ENCODE measurements around the gene MPND.

Gene MPND

GRCh38 chr19:4367781-4368127, 24.4 kb downstream of the MPND start:
- DNase-seq: no peak

DNA sequence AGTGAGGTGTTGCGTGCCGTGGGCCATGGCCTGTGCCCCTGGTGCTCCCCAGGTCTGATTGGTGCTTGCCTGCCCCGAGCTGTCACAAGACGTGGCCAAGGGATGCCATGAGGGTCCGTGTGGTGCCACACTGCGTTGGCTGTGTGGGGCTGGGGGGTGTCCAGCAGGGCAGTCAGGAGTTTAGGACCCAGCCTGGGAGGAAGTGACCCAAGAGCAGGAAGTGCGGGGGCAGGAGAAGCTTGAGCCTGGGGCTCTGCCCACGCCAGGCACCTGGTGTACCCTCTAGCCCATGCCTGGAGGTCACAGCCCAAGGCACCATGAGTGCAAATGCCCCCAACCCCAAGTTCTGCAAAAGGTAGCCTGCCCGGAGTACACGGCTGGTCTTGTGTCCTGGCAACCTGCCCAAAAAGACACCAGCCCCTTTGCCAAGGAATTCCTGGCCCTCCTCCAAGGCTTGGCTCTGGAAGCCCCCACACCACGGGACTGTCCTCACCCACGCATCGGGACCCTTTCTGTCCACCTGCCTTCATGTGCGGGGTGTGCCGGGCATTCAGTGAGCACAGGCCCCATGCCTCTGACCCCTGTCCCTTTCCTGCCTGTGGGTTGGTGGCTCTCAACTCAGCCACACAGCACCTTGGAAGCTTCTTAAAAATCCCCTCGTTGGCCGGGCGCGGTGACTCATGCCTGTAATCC, 24.9 kb downstream of the MPND start:
- no peak for DNase-seq

DNA sequence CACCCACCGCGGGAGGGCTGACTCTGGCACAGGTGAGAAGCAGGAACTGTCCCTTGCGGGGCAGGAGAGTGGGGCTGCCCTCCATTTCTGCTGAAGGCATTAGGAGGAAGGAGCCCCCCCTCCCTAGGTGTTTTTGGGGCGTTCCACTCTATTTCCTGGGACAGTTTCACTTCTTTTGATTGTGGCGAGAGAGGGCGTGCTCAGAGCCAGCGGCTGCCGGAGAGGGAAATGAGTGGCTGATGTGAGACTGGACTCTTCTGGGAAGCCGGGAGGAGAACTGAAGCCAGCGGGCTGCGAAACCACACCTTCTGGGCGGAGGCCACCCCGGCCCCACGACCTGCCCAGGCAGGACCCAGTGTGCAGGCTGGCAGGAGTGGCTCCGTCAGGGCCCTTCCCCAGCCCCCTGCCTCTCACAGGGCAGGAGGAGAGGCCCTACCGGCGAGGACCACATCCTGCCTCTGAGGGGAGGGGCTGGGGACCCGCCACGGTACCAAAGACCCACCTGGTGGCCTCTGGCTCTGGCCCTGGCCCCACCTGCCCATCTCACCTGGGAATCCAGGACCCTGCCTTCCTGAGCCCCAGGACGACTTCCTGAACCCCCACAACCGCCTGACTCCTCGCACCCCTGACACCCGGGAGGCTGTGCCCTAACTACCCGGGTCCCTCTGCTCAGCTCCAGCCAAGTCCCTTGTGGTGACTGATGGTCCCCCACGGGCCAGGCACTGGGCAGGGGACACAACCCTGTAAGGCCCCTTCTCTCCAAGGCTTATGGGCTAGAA, 25.9 kb downstream of the MPND start:
- DNase-seq: peak; percentile 90

DNA sequence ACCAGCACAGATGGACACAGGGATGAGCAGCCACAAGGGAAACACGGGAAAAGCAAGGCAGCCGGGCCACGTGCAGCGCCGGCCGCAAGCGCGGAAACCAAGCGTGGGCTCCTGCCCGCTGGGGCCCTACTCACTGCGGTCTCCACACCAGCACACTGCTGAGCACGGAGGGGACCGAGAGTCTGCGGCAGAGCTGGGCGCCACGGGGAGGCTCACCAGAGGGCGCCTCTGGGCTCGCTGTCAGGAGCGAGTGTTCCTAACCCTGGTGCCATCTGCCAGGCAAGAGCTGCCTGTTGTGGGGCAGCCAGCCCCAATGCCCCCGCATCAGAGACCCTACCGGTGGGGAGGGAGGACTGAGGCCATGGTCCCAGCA, 26.5 kb downstream of the MPND start:
- peak; percentile 86 for DNase-seq

- no peak for DNase-seq
These were observed 27.2 kb downstream of the MPND start for GRCh38 chr19:4370418-4371041.

GRCh38 chr19:4371247-4372164, 28.1 kb downstream of the MPND start:
- DNase-seq: no peak

GRCh38 chr19:4372165-4373012, 29.0 kb downstream of the MPND start:
- no peak for DNase-seq

- no peak for DNase-seq
These were observed 29.6 kb downstream of the MPND start for GRCh38 chr19:4373013-4373367.

- DNase-seq: no peak
These were observed 30.5 kb downstream of the MPND start for GRCh38 chr19:4373601-4374497.

- DNase-seq: no peak
These were observed 31.3 kb downstream of the MPND start for GRCh38 chr19:4374498-4375163.

DNA sequence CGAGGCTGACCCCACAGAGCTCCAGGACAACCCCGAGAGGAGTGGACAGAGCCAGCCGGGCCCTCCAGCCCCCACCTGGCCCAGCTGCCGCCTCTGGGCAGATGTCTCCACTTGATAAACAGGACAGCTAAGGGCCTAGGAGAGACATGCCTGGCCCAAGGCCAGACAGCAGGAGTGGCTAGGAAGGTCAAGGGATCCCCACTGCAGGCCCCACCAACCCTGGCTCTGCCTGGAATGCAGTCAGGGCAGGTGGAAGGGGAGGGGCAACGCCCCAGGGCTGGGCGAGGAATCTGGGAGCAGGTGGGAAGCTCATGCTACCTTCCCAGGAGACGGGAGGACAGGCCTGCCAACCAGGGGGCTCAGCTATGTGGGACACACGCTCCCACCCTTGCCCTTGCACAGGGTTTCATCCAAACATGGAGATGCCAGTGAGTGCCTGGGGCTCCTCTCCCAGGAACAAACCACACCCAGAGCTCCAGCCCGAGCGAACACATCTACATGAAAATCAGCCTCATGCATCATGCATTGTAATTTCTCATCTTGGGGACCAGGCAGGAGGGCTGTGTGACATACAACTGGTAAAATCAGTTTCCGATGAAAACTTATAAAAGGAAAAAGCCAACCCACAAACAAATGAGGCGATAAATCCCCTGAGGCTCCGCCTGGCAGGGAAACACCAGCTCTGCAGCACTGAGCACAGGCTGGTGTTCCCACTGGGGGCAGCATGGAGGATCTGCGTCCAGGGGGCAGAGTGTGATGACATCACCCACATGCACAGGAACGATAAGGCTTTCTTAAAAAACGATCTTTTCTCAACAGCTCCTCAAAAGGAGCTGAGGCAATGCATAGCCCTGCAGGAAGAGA, 32.0 kb downstream of the MPND start:
- DNase-seq: no peak

DNA sequence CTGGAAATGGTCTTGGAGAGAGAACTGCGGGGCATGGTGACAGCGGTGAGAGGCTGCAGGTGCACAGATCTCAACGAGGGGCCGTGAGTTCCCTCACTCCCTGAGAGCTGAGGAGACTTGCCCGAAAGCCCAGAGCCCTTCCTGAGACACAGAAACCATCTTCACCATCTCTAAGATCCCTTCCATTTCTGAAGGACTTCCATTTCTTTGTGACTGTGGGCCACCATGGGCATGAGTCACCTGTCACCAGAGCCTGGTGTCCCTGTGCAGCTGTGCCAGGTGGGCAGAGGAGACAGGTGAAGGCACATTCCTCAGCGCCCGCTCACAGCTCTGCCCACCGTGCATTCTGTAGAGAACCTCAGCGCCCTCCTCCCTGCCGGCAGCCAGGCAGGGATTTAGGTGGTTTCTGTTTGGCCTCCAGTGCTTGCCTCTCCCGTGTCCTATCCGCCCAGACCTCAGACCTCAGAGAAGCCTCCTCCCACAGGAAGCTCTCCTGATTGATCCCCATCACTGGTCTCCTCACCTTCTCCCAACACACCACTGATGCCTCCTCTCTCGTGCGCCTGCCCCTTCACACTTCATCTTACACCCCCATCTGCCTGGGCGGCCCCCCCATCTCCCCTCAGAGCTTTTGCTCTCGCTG, 32.8 kb downstream of the MPND start:
- no peak for DNase-seq

DNA sequence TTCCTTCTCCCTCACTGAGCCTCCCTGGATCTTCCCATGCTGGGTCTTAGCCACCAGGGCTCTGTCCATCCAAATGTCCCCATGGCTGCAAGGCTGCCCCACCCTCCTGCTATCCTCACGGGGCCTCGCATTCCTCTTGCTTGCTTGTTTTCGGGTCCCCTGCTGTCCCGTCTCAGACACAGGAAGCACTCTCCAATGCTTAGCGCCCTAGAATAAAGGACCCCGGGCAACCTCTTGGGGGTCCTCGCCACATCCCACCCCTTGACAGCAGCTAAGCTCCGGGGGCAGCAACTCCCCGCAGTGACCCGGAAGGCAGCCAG, 33.3 kb downstream of the MPND start:
- DNase-seq: no peak

DNA sequence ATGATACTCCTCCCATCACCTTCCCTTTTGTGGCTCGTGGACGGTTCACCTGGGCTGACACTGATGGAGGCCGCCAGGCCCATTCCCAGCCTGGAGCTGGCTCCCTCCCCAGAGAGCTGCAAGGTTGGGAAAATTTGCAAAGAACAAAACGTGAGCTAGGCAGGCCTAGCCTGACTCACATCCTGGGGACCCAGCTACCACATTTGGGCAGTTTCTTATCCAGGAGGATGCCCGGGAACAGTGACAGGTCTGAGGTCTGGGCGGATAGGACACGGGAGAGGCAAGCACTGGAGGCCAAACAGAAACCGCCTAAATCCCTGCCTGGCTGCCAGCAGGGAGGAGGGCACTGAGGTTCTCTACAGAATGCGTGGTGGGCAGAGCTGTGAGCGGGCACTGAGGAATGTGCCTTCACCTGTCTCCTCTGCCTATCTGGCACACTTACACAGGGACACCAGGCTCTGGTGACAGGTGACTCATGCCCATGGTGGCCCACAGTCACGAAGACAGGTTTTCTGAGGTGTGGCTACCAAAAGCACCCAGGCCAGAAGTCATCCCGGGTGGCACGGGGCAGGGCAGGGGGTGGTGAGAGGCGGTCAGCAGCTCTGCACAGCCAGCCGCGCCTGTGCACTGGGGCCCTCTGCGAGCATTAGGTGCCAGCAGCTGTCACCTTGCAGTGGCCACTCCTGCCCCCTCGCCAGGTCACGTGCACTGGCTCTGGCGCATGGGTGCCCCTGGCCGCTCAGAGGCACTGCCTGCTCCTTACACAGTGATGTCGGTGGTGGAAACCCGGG, 33.8 kb downstream of the MPND start:
- DNase-seq: no peak

DNA sequence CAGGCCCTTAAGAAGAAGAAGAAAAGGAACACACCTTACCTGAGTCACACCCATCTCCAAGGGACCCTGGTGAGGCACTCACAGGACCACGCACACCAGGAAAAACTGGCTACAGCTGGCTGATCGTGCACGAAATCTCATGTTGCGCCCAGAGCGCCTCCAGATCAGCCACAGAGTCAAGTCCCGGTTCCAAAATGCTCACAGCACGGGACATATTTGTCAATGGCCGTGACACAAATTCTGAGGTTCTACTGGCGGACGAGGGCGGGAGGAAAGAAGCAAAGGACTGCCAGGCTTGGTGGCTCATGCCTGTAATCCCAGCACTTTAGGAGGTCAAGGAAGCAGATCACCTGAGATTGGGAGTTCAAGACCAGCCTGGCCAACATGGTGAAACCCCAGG, 35.5 kb downstream of the MPND start:
- no peak for DNase-seq

- peak; percentile 27 for DNase-seq
These were observed 36.3 kb downstream of the MPND start for GRCh38 chr19:4379383-4380253.

DNA sequence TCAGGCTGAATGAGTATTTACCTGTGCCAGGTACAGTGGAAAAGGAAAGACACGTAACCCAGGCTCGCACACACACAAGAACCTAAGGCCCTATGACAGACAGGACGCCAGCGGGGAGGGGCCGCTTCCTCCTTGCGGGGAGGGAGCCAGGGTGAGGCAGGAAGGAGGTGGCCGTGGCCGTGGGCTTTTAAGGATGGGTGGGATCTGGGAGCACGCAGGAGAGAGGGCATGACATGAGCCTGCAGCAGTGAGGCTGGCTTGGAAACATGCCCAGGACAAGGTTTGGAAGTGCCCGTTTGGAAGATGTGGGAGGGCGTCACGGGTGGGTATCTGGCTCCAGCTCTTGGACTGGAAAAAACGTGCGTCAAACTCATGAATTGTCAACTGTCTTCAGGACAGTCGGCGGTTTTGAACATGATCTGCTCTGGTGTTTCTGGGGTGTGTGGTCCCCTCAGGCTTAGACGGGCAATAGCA, 36.9 kb downstream of the MPND start:
- peak; percentile 57 for DNase-seq
